Mesendoderm (in vitro differentiated cells): ENCODE data around the gene FCGR2B.

Source experiments
- DNase-seq: peaks from one replicate; pipeline ENCODE4 v3.0.0; 2013
- H2AK5ac ChIP-seq: 2 replicates; pipeline ENCODE4 v1.6.1; 2013; ENCODE audit warnings: low read length, inconsistent platforms
- H2BK120ac ChIP-seq: 2 replicates; pipeline ENCODE4 v1.6.1; 2013; ENCODE audit warnings: low read depth, mild to moderate bottlenecking, low read length, moderate library complexity, mixed read lengths
- H2BK15ac ChIP-seq: replicated peaks from 2 replicates; pipeline ENCODE4 v1.6.1; 2013; ENCODE audit warnings: low read depth, mild to moderate bottlenecking, moderate library complexity
- H2BK5ac ChIP-seq: 2 replicates; pipeline ENCODE4 v1.6.1; 2013; ENCODE audit warnings: low read length, inconsistent platforms
- H3K18ac ChIP-seq: 2 replicates; pipeline ENCODE4 v1.6.1; 2013; ENCODE audit warnings: mild to moderate bottlenecking, low read length, mixed read lengths
- H3K23ac ChIP-seq: one replicate; pipeline ENCODE4 v1.6.1; 2013; ENCODE audit warnings: low read length
- H3K27ac ChIP-seq: 2 replicates; pipeline ENCODE4 v1.5.1; 2013; ENCODE audit warnings: low read depth, mild to moderate bottlenecking, inconsistent platforms, low read length, moderate library complexity
- H3K27me3 ChIP-seq: 2 replicates; pipeline ENCODE4 v1.6.1; 2013; ENCODE audit warnings: low read length, control low read depth, mild to moderate bottlenecking, inconsistent platforms; ENCODE audit not compliant: insufficient read depth, poor library complexity
- H3K36me3 ChIP-seq: 2 replicates; pipeline ENCODE4 v1.6.1; 2013; ENCODE audit warnings: low read length, inconsistent platforms; ENCODE audit not compliant: control insufficient read depth, insufficient read depth
- H3K4ac ChIP-seq: one replicate; pipeline ENCODE4 v1.6.1; 2013; ENCODE audit warnings: low read depth, mild to moderate bottlenecking, low read length, moderate library complexity
- H3K4me1 ChIP-seq: 2 replicates; pipeline ENCODE4 v1.6.1; 2013; ENCODE audit warnings: low read depth, low read length, inconsistent platforms; ENCODE audit not compliant: control insufficient read depth
- H3K4me2 ChIP-seq: 2 replicates; pipeline ENCODE4 v1.6.1; 2013; ENCODE audit warnings: low read length
- H3K4me3 ChIP-seq: 2 replicates; pipeline ENCODE4 v1.5.1; 2013; ENCODE audit warnings: mild to moderate bottlenecking, low read length
- H3K56ac ChIP-seq: one replicate; pipeline ENCODE4 v1.6.1; 2013; ENCODE audit warnings: low read length
- H3K79me1 ChIP-seq: 2 replicates; pipeline ENCODE4 v1.6.1; 2013; ENCODE audit warnings: low read length, inconsistent platforms
- H3K79me2 ChIP-seq: 2 replicates; pipeline ENCODE4 v1.6.1; 2013; ENCODE audit warnings: mild to moderate bottlenecking, low read length; ENCODE audit not compliant: control insufficient read depth, insufficient read depth
- H3K9ac ChIP-seq: 2 replicates; pipeline ENCODE4 v1.6.1; 2013; ENCODE audit warnings: low read length, inconsistent platforms
- H4K5ac ChIP-seq: one replicate; pipeline ENCODE4 v1.6.1; 2013; ENCODE audit warnings: low read length
- H4K8ac ChIP-seq: one replicate; pipeline ENCODE4 v1.6.1; 2013; ENCODE audit warnings: low read depth, mild to moderate bottlenecking, control low read depth, low read length, moderate library complexity
- WGBS: extraction: QIAGEN DNeasy Blood & Tissue Kit; methylation state at CpG from one replicate; pipeline ENCODE4 v1.1.7; 2013; ENCODE audit warnings: low lambda C conversion rate, missing lambda C conversion rate; ENCODE audit not compliant: insufficient coverage; ENCODE audit errors: extremely low coverage; 5-methylcytosine and 5-hydroxymethylcytosine counted together

Gene FCGR2B

GRCh38 chr1:161676958-161677689 lies 14.2 kb downstream of the FCGR2B start:
- Histone ChIP-seq H3K23ac (no peak overlapping the region), H4K5ac (no peak overlapping the region), H3K18ac (no peak overlapping the region), H3K27me3 (no peaks in the 10 kb centered on the region), H3K9ac (no peak overlapping the region), H3K56ac (no peak overlapping the region), H2BK5ac (no peak overlapping the region), H3K4me1 (no peaks in the 10 kb centered on the region), H4K8ac (no peak overlapping the region), H2AK5ac (no peak overlapping the region), H3K36me3 (no peaks in the 10 kb centered on the region), H3K4ac (no peak overlapping the region), H2BK120ac (no peak overlapping the region), H3K79me1 (no peaks in the 10 kb centered on the region), H2BK15ac (no peak overlapping the region), H3K27ac (no peak overlapping the region), H3K4me2 (no peak overlapping the region), H3K4me3 (no peak overlapping the region), H3K79me2 (no peaks in the 10 kb centered on the region)
- no CpG with 5 or more reads among the region's 5 CpGs for WGBS
- peak; percentile 9 for DNase-seq

- no peaks in the 10 kb centered on the region for H3K36me3 ChIP-seq
- H2BK5ac ChIP-seq: no peak overlapping the region
- no peak overlapping the region for H3K4me3 ChIP-seq
- H3K56ac ChIP-seq: no peak overlapping the region
- H3K4ac ChIP-seq: no peak overlapping the region
- H3K27me3 ChIP-seq: no peaks in the 10 kb centered on the region
- no peak overlapping the region for H3K18ac ChIP-seq
- WGBS: no CpG with 5 or more reads among the region's 3 CpGs
- H3K9ac ChIP-seq: no peak overlapping the region
- H3K23ac ChIP-seq: no peak overlapping the region
- H3K4me1 ChIP-seq: no peaks in the 10 kb centered on the region
- no peak overlapping the region for H2BK120ac ChIP-seq
- H2AK5ac ChIP-seq: no peak overlapping the region
- no peak overlapping the region for H3K27ac ChIP-seq
- H3K79me1 ChIP-seq: no peaks in the 10 kb centered on the region
- H4K8ac ChIP-seq: no peak overlapping the region
- DNase-seq: no peak
- no peak overlapping the region for H2BK15ac ChIP-seq
- H4K5ac ChIP-seq: no peak overlapping the region
- H3K4me2 ChIP-seq: no peak overlapping the region
- H3K79me2 ChIP-seq: no peaks in the 10 kb centered on the region
These were observed 15.6 kb downstream of the FCGR2B start for GRCh38 chr1:161678500-161678899.

GRCh38 chr1:161681879-161682278 lies 18.9 kb downstream of the FCGR2B start:
- H2BK120ac ChIP-seq: no peak overlapping the region
- no peak overlapping the region for H3K27ac ChIP-seq
- H3K4me1 ChIP-seq: no peaks in the 10 kb centered on the region
- no peak overlapping the region for H3K56ac ChIP-seq
- H3K4ac ChIP-seq: no peak overlapping the region
- no peak overlapping the region for H3K9ac ChIP-seq
- H3K79me1 ChIP-seq: no peaks in the 10 kb centered on the region
- no peak overlapping the region for H4K5ac ChIP-seq
- H3K23ac ChIP-seq: no peak overlapping the region
- H3K36me3 ChIP-seq: no peaks in the 10 kb centered on the region
- no peak overlapping the region for H3K4me2 ChIP-seq
- no peak for DNase-seq
- H2BK5ac ChIP-seq: no peak overlapping the region
- WGBS: no CpG with 5 or more reads among the region's 3 CpGs
- H2BK15ac ChIP-seq: no peak overlapping the region
- H4K8ac ChIP-seq: no peak overlapping the region
- H3K18ac ChIP-seq: no peak overlapping the region
- no peaks in the 10 kb centered on the region for H3K27me3 ChIP-seq
- no peaks in the 10 kb centered on the region for H3K79me2 ChIP-seq
- H3K4me3 ChIP-seq: no peak overlapping the region
- no peak overlapping the region for H2AK5ac ChIP-seq

- Histone ChIP-seq H3K4me1 (no peaks in the 10 kb centered on the region), H2BK15ac (no peak overlapping the region), H3K27me3 (no peaks in the 10 kb centered on the region), H2AK5ac (no peak overlapping the region), H3K36me3 (no peaks in the 10 kb centered on the region), H3K56ac (no peak overlapping the region), H2BK5ac (no peak overlapping the region), H3K4me3 (no peak overlapping the region), H3K9ac (no peak overlapping the region), H4K8ac (no peak overlapping the region), H3K79me1 (no peaks in the 10 kb centered on the region), H3K23ac (no peak overlapping the region), H3K4ac (no peak overlapping the region), H2BK120ac (no peak overlapping the region), H3K18ac (no peak overlapping the region), H3K27ac (no peak overlapping the region), H3K4me2 (no peak overlapping the region), H4K5ac (no peak overlapping the region), H3K79me2 (no peaks in the 10 kb centered on the region)
- WGBS: no CpG with 5 or more reads among the region's 3 CpGs
- DNase-seq: no peak
These were observed 26.0 kb downstream of the FCGR2B start for GRCh38 chr1:161688946-161689345.

GRCh38 chr1:161691846-161692245 lies 28.9 kb downstream of the FCGR2B start:
- no peak overlapping the region for H2BK15ac ChIP-seq
- no peak overlapping the region for H3K4me2 ChIP-seq
- no peak overlapping the region for H4K5ac ChIP-seq
- H3K4ac ChIP-seq: no peak overlapping the region
- no peak overlapping the region for H4K8ac ChIP-seq
- H3K27me3 ChIP-seq: no peaks in the 10 kb centered on the region
- H3K56ac ChIP-seq: no peak overlapping the region
- H3K27ac ChIP-seq: no peak overlapping the region
- no peak overlapping the region for H3K9ac ChIP-seq
- no peak overlapping the region for H2AK5ac ChIP-seq
- no CpG with 5 or more reads among the region's 3 CpGs for WGBS
- no peak overlapping the region for H3K23ac ChIP-seq
- DNase-seq: no peak
- no peaks in the 10 kb centered on the region for H3K79me1 ChIP-seq
- H2BK120ac ChIP-seq: no peak overlapping the region
- H2BK5ac ChIP-seq: no peak overlapping the region
- no peak overlapping the region for H3K18ac ChIP-seq
- no peak overlapping the region for H3K4me3 ChIP-seq
- no peaks in the 10 kb centered on the region for H3K36me3 ChIP-seq
- no peaks in the 10 kb centered on the region for H3K4me1 ChIP-seq
- no peaks in the 10 kb centered on the region for H3K79me2 ChIP-seq
